Suprapubic skin (tissue), 4 donors: ENCODE measurements around the gene GSG1L.

Source experiments
- CTCF ChIP-seq, 2 donors: fragments of 200-600 bp in 1 of 2; fragments of 450-650 bp in 1 of 2; sonication (generic) in 1 of 2; IDR thresholded peaks; one replicate each; pipeline ENCODE4 v1.5.1; 2016 to 2019; ENCODE audit warnings: antibody characterized with exemption in 2 of 2, mild to moderate bottlenecking in 1 of 2, moderate library complexity in 1 of 2
- POLR2A ChIP-seq, 2 donors: fragments of 450-650 bp; IDR thresholded peaks; one replicate each; pipeline ENCODE4 v1.6.1; 2017; ENCODE audit warnings: antibody characterized with exemption in 2 of 2, mild to moderate bottlenecking in 2 of 2, moderate library complexity in 2 of 2
- POLR2AphosphoS5 ChIP-seq, 3 donors: sonication (generic); formaldehyde crosslinking; IDR thresholded peaks; one replicate each; pipeline ENCODE4 v1.6.1; 2017; ENCODE audit warnings: antibody characterized with exemption in 3 of 3

GRCh38 chr16:28093385-28093725 is 29.8 kb upstream of the GSG1L start:
- TF ChIP-seq CTCF (IDR thresholded peaks at IDR 0.05) (no peak), POLR2A (IDR thresholded peaks at IDR 0.05) (no peak), POLR2AphosphoS5 (IDR thresholded peaks at IDR 0.05) (no peak)
